Activated CD4-positive, alpha-beta T cell treated with anti-CD3 and anti-CD28 coated beads, Interleukin-2, Interleukin-6, amounts not matched to agents 100 ng/mL and 50 ng/mL, durations not matched to agents 16 hours and 8 hours (primary cell): ENCODE data around the gene DNAJC3.
A peak's percentile ranks its signal among the peaks of the same experiment; 100 is the strongest.
"Not testable (repeated sequence)": the region's sequence is repeated elsewhere in the genome, so short reads cannot be mapped to it uniquely, and the experiment has no call there.

ENCODE experiments used
- DNase-seq: peaks from one replicate; pipeline ENCODE4 v3.0.0-alpha.2; 2020

DNAJC3 gene

DNA sequence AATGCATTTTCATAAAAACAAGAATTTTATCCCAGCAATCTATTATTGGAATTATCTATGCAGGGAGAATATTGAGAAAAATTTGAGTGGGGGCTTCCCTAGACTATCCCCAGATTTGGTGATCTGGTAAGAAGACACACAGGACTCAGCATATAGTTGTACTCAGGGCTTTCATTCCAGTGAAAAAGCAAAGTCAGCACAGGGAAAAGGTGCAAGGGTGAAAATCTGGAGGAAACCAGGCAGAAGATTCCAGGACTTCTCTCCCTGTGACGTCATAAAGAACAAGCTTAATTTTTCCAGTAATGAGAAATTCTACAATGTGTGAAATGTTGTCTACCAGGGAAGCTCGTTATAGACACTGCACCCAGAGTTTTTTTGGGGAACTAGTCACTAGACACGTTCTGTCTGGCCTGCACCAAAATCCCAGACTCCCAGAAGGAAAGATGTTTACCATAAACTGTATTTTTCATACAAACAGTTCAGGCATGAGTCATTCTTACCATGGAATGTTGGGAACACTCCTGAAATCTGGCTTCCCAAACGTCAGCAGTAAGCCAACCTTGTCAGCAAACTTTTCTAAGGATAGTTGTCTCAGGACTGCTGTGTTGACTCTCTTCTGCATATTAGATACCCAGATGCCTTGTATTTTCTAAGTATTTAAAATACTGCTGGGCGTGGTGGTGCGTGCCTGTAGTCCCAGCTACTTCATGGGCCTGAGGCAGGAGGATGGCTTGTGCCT lies 107.4 kb downstream of the DNAJC3 start:
- no peak for DNase-seq

DNA sequence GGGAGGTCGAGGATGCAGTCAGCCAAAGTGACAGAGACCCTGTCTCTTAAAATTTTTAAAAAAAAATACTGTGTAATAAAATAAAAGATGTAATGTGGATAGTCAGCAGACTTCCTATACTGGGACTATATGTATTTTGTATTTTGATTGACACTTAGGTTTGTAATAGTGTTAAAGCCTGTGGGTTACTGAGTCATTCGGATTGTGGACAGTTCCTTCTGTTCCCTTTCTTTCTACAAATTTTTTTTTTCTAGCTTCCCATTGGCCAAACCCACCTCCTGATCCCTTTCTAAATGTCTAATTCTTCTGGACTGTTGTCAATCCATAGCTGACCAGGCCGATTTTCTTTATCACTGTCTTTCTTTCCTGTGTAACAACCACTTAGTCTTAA lies 108.0 kb downstream of the DNAJC3 start:
- DNase-seq: no peak

DNA sequence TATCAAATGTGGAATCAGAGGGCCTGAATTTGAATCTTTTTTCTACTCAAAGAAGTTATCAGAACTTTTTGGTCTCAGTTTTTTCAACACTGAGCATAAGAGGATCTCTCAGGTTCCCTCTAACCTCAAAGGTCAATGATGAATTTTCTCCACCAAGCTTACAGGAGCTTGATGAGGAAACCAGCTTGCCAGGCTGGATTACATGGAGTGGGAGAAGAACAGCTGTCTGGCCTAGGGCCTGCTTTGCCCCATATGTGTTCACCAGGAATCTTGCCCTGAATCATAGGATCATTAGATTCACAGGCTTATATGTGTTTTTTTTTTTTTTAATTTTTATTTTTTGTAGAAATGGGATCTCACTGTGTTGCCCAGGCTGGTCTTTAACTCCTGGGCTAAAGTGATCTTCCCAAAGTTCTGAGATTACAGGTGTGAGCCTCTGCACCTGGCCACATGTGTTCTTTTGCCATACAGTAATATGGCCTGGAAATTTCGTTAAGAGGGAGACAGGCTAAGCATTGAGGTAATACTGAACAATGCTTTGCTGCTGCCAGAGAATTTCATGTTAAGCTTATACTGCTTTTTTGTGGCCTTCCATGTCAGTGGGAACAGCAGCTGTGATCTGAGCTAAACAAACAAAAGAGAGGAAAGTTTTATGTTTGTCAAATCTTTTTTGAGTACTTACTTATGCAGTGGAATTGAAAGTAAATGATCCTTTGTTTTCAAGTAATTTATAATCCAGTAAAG lies 110.6 kb downstream of the DNAJC3 start:
- no peak for DNase-seq

DNA sequence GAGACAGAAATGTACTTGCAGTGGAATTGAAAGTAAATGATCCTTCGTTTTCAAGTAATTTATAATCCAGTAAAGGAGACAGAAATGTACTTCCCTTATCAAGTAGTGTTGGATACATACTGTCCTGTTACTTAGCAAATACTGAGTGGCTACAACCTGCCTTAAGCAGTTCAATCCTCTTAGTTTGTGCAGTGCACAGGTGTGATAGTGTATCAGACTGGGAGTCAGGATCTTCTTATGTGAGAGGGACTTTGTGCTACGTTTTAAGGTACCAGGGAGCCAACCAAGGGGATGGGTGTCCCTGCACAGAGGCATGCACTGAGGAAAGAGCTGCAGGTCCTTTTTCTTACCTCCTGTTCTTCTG lies 111.1 kb downstream of the DNAJC3 start:
- DNase-seq: no peak

DNA sequence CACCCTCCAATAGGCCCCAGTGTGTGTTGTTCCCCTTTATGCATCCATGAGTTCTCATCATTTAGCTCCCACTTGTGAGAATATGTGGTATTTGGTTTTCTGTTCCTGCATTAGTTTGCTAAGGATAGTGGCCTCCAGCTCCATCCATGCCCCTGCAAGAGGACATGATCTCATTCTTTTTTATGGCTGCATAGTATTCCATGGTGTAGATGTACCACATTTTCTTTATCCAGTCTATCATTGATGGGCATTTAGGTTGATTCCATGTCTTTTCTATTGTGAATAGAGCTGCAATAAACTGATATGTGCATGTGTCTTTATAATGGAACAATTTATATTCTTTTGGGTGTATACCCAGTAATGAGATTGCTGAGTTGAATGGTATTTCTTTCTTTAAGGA lies 112.4 kb downstream of the DNAJC3 start:
- DNase-seq: not testable (repeated sequence)

DNA sequence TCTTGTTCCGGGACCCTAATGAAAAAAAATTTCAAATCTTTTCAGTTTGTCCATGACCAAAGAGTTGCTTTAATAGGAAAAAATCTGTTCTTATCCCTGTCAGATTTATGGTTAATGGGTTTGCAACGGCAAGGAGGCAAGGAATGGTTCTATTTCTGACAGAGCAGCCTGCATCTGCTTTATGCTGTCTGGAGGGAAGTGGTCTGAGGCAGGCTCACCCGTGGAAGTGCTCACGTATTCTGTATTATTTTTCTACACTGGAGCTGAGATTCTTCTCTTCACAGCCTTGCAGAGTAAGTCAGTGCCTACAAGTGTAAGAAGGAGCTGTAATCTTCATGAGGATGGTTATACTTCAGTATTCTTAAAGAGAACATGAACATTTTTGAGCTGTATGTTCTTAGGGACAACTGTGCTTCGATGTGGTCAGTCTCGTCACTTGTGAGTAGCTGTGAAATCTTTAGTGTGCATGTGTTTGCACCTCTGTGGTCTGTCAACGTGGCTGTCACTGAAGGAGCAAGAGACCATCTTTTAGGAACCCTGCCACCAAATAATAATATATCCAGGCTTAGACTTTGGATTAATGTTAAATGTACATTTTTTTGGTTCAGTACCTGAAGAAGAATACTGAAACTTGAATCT lies 114.3 kb downstream of the DNAJC3 start:
- no peak for DNase-seq

DNA sequence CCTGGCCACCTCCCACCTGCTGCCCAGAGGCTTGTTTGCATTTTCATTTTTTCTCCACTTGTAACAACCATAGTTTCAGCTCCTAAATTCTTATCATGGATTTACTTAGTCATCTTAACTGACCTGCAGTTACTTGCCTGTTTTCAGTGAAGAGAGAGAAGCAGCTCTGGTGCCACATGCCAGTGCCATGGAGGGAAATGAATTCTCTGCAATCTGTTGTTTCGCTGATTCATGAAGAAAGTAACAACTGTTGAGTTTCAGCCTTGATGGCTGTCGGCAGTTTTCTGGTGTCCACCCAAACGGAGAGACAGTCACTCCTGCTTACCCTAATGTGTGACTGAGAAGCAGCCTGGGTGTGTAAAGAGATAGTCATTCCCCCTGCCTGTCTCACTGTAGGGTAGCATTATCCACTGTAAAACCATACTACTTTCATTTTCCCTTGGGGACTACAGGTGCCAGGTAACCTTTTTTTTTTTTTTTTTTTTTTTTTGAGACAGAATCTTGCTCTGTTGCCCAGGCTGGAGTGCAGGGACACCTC lies 116.1 kb downstream of the DNAJC3 start:
- DNase-seq: no peak

DNA sequence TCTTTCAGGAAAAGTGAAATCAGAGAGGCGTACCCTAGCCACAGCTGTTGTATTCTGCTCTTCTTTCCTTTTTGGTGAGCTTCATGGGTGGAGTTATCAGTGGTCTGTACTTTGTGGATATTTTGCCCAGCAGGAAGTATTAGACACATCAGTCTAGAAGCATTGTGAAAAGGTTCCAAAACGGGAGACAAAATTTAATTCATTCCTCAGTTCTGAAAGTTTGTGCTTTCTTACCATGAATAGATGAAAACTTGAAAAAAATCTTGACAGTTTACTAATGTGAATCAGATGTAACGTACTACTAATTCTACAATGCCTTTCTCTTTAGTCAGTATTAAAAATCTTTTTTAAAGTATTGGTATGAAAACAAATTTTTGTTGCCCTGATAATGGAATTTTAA lies 116.8 kb downstream of the DNAJC3 start:
- no peak for DNase-seq

DNA sequence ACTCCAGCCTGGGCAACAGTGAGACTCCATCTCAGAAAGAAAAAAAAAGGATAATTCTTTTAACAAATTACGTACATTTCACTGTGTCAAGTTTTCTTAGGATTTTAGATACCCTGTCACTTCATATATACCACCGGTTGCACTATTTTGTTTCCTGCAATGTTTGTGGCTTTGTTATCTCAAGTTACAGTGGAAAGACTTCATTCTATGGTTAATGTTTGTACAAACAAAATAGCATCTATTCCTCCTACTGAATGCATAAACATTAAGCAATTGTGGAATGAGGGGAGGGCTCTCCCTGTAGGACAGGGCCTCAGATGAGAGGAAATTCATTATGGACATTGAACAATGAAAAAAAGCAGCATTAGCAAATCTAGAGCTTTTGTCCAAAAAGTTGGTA lies 120.1 kb downstream of the DNAJC3 start:
- DNase-seq: no peak

DNA sequence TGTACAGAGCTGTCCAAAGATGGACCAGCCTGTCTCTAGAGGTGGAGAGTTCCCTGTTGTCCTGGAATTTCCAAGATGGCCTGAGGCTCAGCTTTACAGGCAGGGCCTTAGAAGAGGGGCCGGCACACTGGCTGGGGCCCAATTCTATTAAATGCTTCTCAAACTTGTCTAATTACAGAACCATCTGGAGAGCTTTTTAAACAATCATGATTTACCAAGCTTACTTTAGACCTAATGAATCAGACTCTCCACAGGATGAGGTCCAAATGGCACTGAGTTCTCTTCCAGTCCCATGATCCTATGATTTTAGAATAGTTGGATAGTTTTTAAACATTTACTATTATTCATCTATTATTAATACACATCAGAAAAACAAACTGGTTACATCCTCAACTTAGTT lies 123.5 kb downstream of the DNAJC3 start:
- DNase-seq: no peak

DNA sequence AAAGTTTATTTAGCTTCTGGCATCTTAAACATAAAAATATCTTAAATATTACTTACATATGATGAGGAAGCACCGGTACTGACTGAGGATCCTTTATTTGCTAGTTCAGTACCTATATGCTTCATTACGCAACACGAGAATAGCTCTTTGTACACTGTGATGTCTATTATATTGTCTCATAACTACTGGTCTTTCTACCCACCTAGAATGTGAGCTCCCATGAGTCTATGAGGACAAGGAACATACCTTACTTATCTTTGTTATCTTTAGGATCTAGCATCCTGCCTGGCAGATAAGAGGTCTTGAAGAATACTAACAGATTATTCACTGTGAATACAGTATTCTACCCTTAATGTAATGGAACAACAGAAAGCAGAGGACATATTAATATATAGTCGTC lies 124.9 kb downstream of the DNAJC3 start:
- DNase-seq: no peak

DNA sequence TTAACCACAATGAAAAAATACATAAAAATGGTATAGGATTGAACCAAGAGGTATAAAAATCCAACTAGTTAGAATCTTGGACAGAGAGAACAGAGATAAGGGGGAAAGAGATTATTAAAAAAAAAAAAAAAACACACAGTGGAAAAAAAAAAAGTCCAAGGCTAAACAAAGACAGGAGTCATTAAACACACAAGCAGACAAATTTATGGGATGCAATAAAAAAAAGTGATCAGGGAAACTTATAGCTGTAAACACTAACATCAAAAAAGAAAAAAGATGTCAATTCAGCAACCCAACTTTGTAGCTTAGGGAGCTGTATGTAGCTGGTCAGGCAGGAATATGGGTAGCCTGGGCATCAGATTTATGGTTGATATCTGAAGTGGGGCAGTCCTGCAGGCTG lies 129.0 kb downstream of the DNAJC3 start:
- no peak for DNase-seq

DNA sequence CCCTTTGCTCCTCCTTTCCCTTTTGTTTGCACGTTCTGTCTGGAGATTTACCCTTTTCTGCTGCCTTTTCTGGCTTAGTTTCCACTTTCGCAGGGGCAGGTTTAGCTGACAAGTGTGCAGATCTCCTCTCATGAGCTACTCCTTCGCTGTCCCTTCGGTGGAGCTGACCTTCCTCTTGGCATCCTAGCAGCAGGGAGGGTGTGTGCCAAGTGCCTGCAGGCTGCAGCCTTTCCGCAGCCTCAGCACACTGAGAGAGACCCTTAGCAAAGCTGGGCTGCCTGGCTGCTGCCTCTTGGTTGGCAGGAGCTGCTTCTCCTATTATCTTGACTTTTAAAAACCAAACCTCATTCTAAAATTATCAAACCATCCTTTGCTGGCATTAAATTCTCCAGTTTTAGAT lies 132.5 kb downstream of the DNAJC3 start:
- DNase-seq: no peak

DNA sequence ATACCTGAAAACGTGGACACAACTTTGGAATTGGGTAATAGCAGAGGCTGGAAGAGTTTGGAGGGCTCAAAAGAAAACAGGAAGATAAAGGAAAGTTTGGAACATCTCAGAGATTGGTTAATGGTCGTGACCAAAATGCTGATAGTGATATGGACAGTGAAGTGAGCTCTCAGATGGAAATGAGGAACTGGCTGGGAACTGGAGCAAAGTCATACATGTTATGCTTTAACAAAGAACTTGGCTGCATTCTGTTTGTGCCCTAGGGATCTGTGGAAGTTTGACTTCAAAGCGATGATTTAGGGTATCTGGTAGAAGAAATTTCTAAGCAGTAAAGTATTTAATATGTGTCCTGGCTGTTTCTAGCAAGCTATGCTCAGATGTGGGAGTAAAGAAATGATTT lies 136.2 kb downstream of the DNAJC3 start:
- no peak for DNase-seq

DNA sequence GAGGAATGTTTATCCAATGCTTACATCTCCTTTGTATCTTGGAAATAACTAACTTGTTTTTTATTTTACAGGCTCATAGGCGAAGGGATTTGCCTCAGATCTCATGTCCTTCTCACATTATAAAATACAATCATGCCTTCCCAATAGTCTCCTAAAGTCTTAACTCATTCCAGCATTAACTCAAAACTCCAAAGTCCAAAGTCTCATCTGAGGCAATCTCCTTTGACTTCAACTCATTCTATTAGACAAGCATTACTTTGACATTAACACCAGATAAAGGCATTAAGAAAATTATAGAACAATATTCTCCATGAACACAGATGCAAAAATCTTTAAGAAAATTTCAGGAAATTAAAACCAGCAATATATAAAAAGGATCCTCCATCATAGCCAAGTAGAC lies 137.6 kb downstream of the DNAJC3 start:
- DNase-seq: no peak

DNA sequence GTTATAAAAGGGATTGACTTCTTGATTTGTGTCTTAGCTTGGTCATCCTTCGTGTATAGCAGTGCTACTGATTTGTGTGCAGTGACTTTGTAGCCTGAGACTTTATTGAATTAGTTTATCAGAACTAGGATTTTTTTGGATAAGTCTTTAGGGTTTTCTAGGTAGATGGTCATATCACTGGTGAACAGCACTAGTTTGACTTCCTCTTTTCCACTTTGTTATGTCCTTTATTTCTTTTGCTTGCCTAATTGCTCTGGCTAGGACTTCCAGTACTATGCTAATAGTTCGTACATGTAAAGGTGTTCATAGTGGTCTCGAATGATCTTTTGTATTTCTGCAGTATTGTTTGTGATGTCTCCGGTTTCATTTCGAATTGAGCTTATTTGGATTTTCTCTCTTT lies 145.4 kb downstream of the DNAJC3 start:
- no peak for DNase-seq

DNA sequence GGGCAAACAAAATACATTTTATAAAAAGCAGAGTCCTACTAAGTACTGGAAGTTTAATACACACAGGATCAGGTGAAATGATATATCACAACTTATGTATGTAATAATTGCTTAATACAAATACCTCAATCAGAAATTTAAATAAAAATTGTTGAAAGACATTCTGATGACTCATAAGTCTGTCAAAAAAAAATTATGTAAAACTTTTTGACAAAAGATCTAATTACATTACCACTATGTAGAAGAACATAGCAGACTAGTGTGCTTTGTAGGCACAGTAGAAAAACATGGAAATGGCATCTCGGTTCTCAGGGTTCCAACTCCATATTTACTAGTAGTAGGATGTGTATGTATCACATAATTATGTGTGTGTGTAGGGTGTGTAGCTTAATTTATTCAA lies 156.2 kb downstream of the DNAJC3 start:
- DNase-seq: no peak

DNA sequence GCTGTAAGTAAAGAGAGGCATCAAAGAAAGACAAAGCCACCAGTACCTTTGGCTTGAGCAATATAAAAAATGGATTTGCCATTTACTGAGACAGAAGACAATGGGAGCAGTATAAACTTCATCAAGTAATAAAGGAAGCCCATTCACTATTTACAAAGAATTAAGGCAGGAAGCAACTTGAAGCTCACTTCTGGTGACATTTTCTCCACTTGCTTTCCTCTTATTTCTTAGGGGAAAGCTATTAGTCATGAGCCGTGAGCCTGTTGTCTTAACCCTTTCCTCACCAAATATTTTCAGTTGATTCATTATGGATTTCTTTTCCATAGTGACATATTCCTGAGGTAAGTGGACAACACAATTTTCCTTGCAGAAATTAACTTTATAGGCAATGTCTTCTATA lies 156.8 kb downstream of the DNAJC3 start:
- no peak for DNase-seq

DNA sequence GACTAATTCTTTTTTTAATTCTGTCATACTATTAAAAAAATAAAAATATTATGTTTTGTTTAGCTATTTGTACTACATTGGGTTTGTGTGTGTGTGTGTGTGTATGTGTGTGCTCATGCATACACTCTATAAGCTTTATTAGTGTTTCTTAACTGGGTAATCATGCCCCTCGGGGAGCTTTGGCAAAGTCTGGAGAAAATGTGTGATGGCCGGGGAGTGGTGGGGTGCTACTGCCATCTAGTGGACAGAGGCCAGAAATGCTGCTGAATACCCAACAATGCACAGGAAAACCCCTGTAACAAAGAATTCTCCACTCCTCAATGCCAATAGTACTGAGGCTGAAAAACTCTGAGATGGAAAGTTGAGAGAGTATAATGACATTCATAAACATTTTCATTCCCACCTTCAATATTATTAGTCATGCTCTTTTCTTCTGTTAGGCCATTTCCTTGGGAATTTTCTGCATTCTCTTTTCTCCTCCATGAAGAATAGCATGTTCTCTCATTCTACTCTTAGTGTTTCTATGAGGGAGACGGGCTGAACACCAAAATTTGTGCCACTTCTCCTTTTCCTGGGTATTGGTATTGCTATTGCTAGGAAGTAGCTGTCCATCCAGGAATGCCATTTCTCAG lies 157.3 kb downstream of the DNAJC3 start:
- DNase-seq: peak; percentile 72

DNA sequence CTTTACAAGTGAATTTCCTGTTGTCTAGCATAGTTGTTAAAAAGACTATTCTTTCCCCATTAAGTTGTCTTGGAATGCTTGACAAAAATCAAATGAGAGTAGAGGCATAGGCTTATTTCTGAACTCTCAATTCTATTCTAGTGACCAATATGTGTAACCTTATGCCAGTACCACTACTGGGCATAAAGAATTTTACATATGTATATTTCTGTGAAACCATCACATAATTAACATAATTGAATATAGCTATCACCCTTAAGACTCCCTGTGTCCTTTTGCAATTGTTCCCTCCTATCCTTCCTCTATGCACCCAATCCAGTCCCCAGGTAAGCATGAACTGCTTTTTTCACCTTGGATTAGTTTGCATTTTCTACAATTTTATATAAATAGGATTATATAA lies 165.0 kb downstream of the DNAJC3 start:
- DNase-seq: no peak

DNA sequence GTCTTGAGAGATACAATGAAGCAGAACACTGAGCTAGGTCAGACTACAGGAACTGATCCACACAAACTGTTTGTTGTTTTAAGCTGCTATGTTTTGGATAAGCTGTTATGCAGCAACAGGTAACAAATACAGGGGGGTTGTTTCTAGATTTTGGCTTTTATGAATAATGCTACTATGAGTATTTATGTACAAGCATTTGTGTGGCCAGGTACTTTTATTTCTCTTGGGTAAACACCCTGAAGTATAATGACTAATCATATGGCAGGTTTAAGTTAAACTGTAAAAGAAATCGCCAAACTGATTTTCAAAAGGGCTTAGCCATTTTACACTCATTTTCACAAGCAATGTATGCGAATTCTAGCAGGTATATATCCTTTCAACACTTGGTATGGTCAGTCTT lies 166.0 kb downstream of the DNAJC3 start:
- DNase-seq: no peak
